ENCODE data around the gene ZNF532. TPM values are rescaled to one million over a fixed set of nuclear protein-coding genes. Genes with fewer than 3 reads are reported as not detected.

ZNF532 gene, protein sequence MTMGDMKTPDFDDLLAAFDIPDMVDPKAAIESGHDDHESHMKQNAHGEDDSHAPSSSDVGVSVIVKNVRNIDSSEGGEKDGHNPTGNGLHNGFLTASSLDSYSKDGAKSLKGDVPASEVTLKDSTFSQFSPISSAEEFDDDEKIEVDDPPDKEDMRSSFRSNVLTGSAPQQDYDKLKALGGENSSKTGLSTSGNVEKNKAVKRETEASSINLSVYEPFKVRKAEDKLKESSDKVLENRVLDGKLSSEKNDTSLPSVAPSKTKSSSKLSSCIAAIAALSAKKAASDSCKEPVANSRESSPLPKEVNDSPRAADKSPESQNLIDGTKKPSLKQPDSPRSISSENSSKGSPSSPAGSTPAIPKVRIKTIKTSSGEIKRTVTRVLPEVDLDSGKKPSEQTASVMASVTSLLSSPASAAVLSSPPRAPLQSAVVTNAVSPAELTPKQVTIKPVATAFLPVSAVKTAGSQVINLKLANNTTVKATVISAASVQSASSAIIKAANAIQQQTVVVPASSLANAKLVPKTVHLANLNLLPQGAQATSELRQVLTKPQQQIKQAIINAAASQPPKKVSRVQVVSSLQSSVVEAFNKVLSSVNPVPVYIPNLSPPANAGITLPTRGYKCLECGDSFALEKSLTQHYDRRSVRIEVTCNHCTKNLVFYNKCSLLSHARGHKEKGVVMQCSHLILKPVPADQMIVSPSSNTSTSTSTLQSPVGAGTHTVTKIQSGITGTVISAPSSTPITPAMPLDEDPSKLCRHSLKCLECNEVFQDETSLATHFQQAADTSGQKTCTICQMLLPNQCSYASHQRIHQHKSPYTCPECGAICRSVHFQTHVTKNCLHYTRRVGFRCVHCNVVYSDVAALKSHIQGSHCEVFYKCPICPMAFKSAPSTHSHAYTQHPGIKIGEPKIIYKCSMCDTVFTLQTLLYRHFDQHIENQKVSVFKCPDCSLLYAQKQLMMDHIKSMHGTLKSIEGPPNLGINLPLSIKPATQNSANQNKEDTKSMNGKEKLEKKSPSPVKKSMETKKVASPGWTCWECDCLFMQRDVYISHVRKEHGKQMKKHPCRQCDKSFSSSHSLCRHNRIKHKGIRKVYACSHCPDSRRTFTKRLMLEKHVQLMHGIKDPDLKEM (N-terminal part only)
- polyA plus RNA-seq (2012; ENCODE audit: insufficient read length, low read depth) = not detected

DNA sequence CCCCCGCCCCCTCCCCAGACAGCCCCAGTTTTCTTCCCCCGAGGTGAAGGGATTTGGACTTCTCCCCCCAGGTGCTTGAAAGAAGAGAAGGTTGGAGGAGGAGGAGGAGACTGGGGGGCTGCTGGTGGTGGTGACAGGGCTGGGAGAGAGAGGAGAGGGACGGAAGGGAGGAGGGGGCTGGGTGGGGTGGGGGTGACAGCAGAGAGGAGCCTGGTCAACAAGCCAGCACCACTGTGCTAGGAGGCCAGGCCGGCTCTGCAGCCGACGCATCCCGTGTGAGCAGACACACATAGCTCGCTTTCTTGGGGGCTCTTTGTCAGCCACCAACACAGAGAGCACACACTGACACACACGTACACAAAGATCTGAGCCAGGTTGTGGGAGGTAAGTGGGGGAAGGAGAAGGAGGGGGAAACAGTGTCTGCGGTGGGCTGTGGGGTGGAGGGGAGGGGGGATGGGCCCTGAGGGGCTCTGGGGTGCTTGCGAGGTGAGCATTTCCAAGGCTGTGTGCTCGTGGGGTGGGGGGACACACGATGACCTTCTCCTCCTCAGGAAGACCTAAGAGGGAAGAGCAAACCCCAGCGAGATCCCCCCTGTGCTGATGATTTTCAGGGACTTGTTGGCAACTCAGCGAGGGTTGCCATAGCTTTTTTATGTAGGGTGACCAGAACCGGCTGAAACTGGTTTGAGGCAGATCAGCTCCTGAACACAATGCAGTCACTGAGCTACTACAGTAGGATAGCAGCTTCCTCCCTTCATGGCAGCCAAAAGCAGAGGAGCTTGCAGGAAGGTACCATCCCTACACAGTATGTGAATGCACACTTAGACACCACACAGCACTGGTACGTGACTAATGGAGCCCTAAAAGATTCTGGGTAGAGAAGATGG, at the start of gene ZNF532:
TSS of gene ZNF532 (plus strand) at position 732 of the 887 bp plus-strand sequence. CDS start 53,411 bp downstream, outside the sequence.
- TF ChIP-seq, protein P1, sequence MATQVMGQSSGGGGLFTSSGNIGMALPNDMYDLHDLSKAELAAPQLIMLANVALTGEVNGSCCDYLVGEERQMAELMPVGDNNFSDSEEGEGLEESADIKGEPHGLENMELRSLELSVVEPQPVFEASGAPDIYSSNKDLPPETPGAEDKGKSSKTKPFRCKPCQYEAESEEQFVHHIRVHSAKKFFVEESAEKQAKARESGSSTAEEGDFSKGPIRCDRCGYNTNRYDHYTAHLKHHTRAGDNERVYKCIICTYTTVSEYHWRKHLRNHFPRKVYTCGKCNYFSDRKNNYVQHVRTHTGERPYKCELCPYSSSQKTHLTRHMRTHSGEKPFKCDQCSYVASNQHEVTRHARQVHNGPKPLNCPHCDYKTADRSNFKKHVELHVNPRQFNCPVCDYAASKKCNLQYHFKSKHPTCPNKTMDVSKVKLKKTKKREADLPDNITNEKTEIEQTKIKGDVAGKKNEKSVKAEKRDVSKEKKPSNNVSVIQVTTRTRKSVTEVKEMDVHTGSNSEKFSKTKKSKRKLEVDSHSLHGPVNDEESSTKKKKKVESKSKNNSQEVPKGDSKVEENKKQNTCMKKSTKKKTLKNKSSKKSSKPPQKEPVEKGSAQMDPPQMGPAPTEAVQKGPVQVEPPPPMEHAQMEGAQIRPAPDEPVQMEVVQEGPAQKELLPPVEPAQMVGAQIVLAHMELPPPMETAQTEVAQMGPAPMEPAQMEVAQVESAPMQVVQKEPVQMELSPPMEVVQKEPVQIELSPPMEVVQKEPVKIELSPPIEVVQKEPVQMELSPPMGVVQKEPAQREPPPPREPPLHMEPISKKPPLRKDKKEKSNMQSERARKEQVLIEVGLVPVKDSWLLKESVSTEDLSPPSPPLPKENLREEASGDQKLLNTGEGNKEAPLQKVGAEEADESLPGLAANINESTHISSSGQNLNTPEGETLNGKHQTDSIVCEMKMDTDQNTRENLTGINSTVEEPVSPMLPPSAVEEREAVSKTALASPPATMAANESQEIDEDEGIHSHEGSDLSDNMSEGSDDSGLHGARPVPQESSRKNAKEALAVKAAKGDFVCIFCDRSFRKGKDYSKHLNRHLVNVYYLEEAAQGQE (IDR thresholded peaks at IDR 0.05; ENCODE audit: insufficient read depth in 1 of 2, low read depth in 2 of 2, low read length in 2 of 2) = no peak
- TF ChIP-seq POLR2AphosphoS5 (IDR thresholded peaks at IDR 0.05; ENCODE audit: low read depth, low read length) = no peak
- no peak for TF ChIP-seq SIN3A (IDR thresholded peaks at IDR 0.05; ENCODE audit: borderline replicate concordance, insufficient read depth, low read length)
- no peak for TF ChIP-seq TAF1 (IDR thresholded peaks at IDR 0.05; ENCODE audit: borderline replicate concordance, insufficient read depth, low read length)
- no peak for TF ChIP-seq FOXP2 (optimal IDR thresholded peaks at IDR 0.05; ENCODE audit: borderline replicate concordance, extremely low read depth, extremely low read length, insufficient read depth)

DNA sequence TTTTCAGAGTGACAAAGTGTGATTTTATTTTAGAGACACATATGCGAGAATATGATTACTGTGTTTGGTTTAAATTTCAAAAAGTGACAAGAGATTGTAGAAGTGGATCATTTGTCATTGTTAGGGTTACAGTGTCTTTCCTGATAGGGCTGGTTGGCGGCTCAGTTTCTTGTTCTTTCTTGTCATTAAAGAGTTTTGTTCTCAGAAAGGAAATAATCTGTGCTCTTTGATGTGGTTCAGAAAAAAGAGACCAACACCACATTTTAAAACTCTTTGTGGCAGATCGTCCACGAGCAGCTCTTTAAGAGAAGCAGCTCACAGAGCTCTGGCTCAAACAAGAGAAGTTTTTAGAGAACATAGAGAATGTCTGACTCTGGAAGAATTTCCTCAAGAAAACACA, 45.6 kb upstream of the ZNF532 start:
- TF ChIP-seq FOXP2 (optimal IDR thresholded peaks at IDR 0.05; ENCODE audit: borderline replicate concordance, extremely low read depth, extremely low read length, insufficient read depth) (no peak), TAF1 (IDR thresholded peaks at IDR 0.05; ENCODE audit: borderline replicate concordance, insufficient read depth, low read length) (no peak), SIN3A (IDR thresholded peaks at IDR 0.05; ENCODE audit: borderline replicate concordance, insufficient read depth, low read length) (no peak), POLR2AphosphoS5 (IDR thresholded peaks at IDR 0.05; ENCODE audit: low read depth, low read length) (no peak)
- TF ChIP-seq, protein P1 (IDR thresholded peaks at IDR 0.05; ENCODE audit: insufficient read depth in 1 of 2, low read depth in 2 of 2, low read length in 2 of 2) = no peak

DNA sequence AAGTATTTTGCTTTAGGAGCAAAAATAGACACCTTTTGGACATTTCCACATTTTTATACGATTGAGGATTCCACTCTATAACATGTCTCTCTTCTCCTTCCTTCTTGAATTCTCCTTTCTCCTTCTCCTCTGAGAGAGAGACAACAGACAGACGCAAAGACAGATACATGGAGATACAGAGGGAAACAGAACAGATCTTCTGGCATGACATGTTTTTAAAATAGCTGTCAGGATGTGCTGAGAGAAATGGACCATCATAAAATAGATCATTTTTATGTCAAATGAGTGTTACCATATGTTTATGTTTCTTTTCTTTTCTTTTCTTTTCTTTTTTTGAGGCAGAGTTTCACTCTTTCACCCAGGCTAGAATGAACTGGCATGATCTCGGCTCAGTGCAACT, 44.4 kb upstream of the ZNF532 start:
- no peak for TF ChIP-seq TAF1 (IDR thresholded peaks at IDR 0.05; ENCODE audit: borderline replicate concordance, insufficient read depth, low read length)
- TF ChIP-seq, protein P1 (IDR thresholded peaks at IDR 0.05; ENCODE audit: insufficient read depth in 1 of 2, low read depth in 2 of 2, low read length in 2 of 2) = no peak
- no peak for TF ChIP-seq SIN3A (IDR thresholded peaks at IDR 0.05; ENCODE audit: borderline replicate concordance, insufficient read depth, low read length)
- TF ChIP-seq FOXP2 (optimal IDR thresholded peaks at IDR 0.05; ENCODE audit: borderline replicate concordance, extremely low read depth, extremely low read length, insufficient read depth) = no peak
- no peak for TF ChIP-seq POLR2AphosphoS5 (IDR thresholded peaks at IDR 0.05; ENCODE audit: low read depth, low read length)

DNA sequence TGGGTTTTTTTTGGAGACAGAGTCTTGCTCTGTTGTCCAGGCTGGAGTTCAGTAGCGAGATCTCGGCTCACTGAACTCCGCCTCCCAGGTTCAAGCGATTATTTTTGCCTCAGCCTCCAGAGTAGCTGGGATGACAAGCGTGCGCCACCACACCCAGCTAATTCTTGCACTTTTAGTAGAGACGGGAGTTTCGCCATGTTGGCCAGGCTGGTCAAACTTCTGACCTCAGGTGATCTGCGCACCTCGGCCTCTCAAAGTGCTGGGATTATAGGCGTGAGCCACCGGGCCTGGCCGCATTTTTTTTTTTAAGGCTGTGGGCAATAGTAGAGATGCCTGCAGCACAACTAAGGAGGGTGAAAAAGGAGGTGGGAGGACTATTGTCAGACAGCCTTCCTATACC, 41.7 kb upstream of the ZNF532 start:
- no peak for TF ChIP-seq SIN3A (IDR thresholded peaks at IDR 0.05; ENCODE audit: borderline replicate concordance, insufficient read depth, low read length)
